ENCODE data around the gene CORIN. TPM values are rescaled to one million over a fixed set of nuclear protein-coding genes. Genes with fewer than 3 reads are reported as not detected.

The CORIN gene
- total and polyA plus RNA-seq, 10 of the 15 experiments (the other 5 are each of a cell fraction or from before 2014, with no cell fraction given), result 0.02 to 0.45 (median 0.09) TPM; not detected in 3

- Histone ChIP-seq H3K4me3 (no peak overlapping the region), H2AFZ (ENCODE audit: control insufficient read depth, low read depth, low read length) (no peak overlapping the region), H3K9ac (ENCODE audit: control insufficient read depth, insufficient read depth, low read length) (no peak overlapping the region), H3K36me3 (ENCODE audit: control insufficient read depth in 2 of 2, insufficient read depth in 2 of 2, low read length in 1 of 2) (no peaks in the 10 kb centered on the region), H3K27me3 (replicated peaks in 1 of 2; ENCODE audit: control insufficient read depth in 2 of 2, insufficient read depth in 2 of 2, low read length in 1 of 2) (no peaks in the 10 kb centered on the region), H3K4me2 (ENCODE audit: control insufficient read depth, insufficient read depth) (no peak overlapping the region), H3K9me3 (replicated peaks; ENCODE audit: control insufficient read depth, insufficient read depth, low read length) (no peaks in the 10 kb centered on the region), H3K4me1 (ENCODE audit: control insufficient read depth, insufficient read depth, low read length) (no peaks in the 10 kb centered on the region), H4K20me1 (ENCODE audit: control insufficient read depth, insufficient read depth) (no peaks in the 10 kb centered on the region), H3K27ac (ENCODE audit: control insufficient read depth, insufficient read depth) (no peak overlapping the region), H3K79me2 (ENCODE audit: control insufficient read depth, insufficient read depth, low read length) (no peaks in the 10 kb centered on the region)
- intact Hi-C loops (cut with micrococcal nuclease; ENCODE audit: unreplicated experiment), result no loop called here
- ChIA-PET RAD21 (ENCODE audit: unreplicated experiment) (no interaction called here), POLR2A (no interaction called here), CTCF (interaction anchor here (1.0 kb wide), 1 partner anchor 22 kb away, joined by 3 read pairs; no protein-coding TSS in a partner anchor), SMC1A (ENCODE audit: uncharacterized antibody, unreplicated experiment) (no interaction called here)
- no peak for TF ChIP-seq TCF12 (IDR thresholded peaks at IDR 0.05; ENCODE audit: low read depth, low read length)
- TF ChIP-seq, protein P1, sequence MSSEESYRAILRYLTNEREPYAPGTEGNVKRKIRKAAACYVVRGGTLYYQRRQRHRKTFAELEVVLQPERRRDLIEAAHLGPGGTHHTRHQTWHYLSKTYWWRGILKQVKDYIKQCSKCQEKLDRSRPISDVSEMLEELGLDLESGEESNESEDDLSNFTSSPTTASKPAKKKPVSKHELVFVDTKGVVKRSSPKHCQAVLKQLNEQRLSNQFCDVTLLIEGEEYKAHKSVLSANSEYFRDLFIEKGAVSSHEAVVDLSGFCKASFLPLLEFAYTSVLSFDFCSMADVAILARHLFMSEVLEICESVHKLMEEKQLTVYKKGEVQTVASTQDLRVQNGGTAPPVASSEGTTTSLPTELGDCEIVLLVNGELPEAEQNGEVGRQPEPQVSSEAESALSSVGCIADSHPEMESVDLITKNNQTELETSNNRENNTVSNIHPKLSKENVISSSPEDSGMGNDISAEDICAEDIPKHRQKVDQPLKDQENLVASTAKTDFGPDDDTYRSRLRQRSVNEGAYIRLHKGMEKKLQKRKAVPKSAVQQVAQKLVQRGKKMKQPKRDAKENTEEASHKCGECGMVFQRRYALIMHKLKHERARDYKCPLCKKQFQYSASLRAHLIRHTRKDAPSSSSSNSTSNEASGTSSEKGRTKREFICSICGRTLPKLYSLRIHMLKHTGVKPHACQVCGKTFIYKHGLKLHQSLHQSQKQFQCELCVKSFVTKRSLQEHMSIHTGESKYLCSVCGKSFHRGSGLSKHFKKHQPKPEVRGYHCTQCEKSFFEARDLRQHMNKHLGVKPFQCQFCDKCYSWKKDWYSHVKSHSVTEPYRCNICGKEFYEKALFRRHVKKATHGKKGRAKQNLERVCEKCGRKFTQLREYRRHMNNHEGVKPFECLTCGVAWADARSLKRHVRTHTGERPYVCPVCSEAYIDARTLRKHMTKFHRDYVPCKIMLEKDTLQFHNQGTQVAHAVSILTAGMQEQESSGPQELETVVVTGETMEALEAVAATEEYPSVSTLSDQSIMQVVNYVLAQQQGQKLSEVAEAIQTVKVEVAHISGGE (CRISPR knock-in tag; IDR thresholded peaks at IDR 0.05), result no peak
- no peak for TF ChIP-seq CREB1 (IDR thresholded peaks at IDR 0.05; ENCODE audit: low read depth)
- TF ChIP-seq, protein P2, sequence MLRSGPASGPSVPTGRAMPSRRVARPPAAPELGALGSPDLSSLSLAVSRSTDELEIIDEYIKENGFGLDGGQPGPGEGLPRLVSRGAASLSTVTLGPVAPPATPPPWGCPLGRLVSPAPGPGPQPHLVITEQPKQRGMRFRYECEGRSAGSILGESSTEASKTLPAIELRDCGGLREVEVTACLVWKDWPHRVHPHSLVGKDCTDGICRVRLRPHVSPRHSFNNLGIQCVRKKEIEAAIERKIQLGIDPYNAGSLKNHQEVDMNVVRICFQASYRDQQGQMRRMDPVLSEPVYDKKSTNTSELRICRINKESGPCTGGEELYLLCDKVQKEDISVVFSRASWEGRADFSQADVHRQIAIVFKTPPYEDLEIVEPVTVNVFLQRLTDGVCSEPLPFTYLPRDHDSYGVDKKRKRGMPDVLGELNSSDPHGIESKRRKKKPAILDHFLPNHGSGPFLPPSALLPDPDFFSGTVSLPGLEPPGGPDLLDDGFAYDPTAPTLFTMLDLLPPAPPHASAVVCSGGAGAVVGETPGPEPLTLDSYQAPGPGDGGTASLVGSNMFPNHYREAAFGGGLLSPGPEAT (IDR thresholded peaks at IDR 0.05; ENCODE audit: low read depth), result no peak
- TF ChIP-seq EED (IDR thresholded peaks at IDR 0.05; ENCODE audit: low read depth), result no peak
- no peak for TF ChIP-seq ZZZ3 (IDR thresholded peaks at IDR 0.05; ENCODE audit: control insufficient read depth, insufficient read length, low read depth)
- TF ChIP-seq EGR1 (IDR thresholded peaks at IDR 0.05; ENCODE audit: borderline replicate concordance in 1 of 2, low read depth in 2 of 2, low read length in 2 of 2), result no peak
- no peak for TF ChIP-seq MTA2 (IDR thresholded peaks at IDR 0.05; ENCODE audit: low read depth)
- no peak for TF ChIP-seq JUNB (IDR thresholded peaks at IDR 0.05)
- TF ChIP-seq, protein P3, sequence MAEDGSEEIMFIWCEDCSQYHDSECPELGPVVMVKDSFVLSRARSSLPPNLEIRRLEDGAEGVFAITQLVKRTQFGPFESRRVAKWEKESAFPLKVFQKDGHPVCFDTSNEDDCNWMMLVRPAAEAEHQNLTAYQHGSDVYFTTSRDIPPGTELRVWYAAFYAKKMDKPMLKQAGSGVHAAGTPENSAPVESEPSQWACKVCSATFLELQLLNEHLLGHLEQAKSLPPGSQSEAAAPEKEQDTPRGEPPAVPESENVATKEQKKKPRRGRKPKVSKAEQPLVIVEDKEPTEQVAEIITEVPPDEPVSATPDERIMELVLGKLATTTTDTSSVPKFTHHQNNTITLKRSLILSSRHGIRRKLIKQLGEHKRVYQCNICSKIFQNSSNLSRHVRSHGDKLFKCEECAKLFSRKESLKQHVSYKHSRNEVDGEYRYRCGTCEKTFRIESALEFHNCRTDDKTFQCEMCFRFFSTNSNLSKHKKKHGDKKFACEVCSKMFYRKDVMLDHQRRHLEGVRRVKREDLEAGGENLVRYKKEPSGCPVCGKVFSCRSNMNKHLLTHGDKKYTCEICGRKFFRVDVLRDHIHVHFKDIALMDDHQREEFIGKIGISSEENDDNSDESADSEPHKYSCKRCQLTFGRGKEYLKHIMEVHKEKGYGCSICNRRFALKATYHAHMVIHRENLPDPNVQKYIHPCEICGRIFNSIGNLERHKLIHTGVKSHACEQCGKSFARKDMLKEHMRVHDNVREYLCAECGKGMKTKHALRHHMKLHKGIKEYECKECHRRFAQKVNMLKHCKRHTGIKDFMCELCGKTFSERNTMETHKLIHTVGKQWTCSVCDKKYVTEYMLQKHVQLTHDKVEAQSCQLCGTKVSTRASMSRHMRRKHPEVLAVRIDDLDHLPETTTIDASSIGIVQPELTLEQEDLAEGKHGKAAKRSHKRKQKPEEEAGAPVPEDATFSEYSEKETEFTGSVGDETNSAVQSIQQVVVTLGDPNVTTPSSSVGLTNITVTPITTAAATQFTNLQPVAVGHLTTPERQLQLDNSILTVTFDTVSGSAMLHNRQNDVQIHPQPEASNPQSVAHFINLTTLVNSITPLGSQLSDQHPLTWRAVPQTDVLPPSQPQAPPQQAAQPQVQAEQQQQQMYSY (CRISPR knock-in tag; IDR thresholded peaks at IDR 0.05), result no peak
- TF ChIP-seq GABPA (IDR thresholded peaks at IDR 0.05; ENCODE audit: low read depth), result no peak
- TF ChIP-seq RAD51 (IDR thresholded peaks at IDR 0.05), result no peak
- no peak for TF ChIP-seq NFYA (IDR thresholded peaks at IDR 0.05; ENCODE audit: borderline replicate concordance, low read depth, low read length)
- TF ChIP-seq CBX3 (IDR thresholded peaks at IDR 0.05; ENCODE audit: borderline replicate concordance, low read depth), result no peak
- TF ChIP-seq SREBF2 (IDR thresholded peaks at IDR 0.05; ENCODE audit: low read length), result no peak
- TF ChIP-seq ASH2L (IDR thresholded peaks at IDR 0.05; ENCODE audit: borderline replicate concordance, low read depth), result no peak
- no peak for TF ChIP-seq IKZF2 (IDR thresholded peaks at IDR 0.05)
- no peak for ATAC-seq
- no peak for DNase-seq (ENCODE audit: low read depth, low spot score)
- in situ Hi-C loops (cut with MboI), result no loop called here
- 65% methylated on average over 3 of the region's 3 CpGs for WGBS (ENCODE audit: insufficient coverage, insufficient replicate concordance, low lambda C conversion rate, missing lambda C conversion rate)
- FAIRE-seq, result no peak
- BruUV-seq (replicated peaks), result no TSS peak
These were observed 191.5 kb downstream of the CORIN start for GRCh38 chr4:47646372-47646771.

Measured in GM12878 (cell line).